HG03196 (cell line): ENCODE measurements around the gene SLC48A1.

Source experiments
- ATAC-seq: cut with Tn5 transposase; IDR thresholded peaks from one replicate; pipeline ENCODE4 v1.9.1; 2021; ENCODE audit not compliant: unreplicated experiment

SLC48A1 gene

DNA sequence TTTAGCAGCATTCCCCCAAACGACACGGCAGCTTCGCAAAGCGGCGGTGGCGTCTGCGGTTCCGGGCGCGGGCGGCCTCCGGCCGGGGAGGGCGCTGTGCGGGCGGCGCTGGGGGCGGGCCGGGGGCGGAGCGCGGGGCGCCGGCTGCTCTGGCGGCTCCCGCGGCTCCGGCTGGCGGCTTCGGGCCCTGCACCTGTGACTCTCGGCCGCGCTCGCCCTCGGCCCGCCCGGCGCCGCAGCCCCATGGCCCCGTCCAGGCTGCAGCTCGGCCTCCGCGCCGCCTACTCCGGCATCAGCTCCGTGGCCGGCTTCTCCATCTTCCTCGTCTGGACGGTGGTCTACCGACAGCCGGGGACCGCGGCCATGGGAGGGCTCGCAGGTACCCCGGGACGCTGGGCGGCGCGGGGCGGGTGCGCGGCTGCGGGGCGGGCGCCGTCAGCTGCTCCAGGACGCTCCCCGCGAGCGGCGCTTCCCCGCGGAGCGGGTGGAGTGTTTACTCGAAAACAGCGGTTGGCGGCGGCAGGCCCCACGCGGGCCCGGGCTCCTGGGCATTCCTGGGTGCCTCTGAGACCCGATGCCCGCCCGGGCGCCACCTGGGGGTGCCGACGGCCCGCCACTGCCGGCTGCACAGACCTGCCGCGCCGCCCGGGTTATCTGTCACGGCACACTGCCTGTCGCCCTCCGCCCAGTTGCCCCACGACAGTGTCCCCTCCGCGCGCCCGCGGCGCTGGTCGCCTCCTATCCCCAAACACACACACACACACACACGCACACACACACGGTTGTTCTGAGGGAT lies at the start of gene SLC48A1:
Gene SLC48A1 (plus strand): TSS at position 177 of the 796 bp plus-strand sequence. CDS start 67 bp downstream, at position 244.
- ATAC-seq: peak; percentile 77

DNA sequence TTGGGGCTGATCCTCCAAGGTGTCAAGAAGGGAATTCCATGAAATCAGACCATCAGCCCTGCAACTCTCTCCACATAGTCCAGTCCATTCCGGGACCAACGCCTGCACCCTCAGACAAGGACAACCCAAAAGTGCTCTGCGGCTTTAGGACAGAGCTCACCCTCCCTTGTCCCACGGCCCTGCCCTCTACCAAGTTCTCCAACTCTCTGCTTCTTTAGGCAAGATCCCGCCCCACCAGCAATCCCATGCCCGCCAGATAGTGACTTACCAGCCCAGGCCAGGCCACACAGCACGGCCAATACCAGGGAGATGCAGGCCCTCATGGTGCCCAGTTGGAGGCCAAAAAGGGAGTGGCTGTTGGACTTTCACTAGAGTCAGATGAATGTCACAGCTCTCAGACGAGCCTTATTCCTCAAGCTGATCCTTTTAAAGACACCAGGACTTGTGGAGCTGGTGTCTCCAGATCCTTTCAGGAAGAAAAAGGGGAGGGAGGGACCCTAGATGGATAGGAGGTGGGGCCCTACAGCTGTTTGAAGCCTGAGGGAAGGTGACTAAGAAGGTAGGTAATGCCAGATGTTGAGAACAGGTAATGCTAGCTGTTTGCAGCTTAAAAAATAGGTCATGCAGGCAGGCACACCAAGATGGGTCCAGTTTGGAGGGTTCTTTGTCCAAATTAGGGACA lies 47.8 kb upstream of the SLC48A1 start, which contains the start of gene ENDOU:
Gene ENDOU (minus strand): TSS at position 400 of the 682 bp plus-strand sequence. CDS start 77 bp downstream, at position 323.
- no peak for ATAC-seq

- peak; percentile 80 for ATAC-seq
Observed at GRCh38 chr12:47725893-47726292, 47.1 kb upstream of the SLC48A1 start.

- no peak for ATAC-seq
Observed at GRCh38 chr12:47729233-47729632, 43.8 kb upstream of the SLC48A1 start.

DNA sequence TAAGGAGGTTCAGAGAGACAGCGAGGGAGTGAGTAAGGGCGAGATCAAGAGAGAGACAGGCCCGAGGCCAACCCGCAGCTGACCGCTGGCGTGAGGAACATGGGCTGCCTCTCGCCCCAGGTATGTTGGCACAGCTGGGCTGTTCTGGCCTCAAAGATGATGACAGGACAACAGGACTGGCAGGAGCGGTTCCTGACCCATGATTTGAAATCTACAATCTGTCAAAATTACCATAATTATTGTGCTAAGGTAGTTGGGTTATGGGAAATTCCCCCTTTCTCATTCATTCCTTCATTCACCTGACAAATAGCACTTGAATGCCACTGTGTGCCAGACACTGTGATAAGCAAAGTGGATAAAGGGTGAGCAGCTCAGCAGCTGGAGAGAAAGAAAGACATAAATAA lies 42.7 kb upstream of the SLC48A1 start:
- ATAC-seq: no peak

DNA sequence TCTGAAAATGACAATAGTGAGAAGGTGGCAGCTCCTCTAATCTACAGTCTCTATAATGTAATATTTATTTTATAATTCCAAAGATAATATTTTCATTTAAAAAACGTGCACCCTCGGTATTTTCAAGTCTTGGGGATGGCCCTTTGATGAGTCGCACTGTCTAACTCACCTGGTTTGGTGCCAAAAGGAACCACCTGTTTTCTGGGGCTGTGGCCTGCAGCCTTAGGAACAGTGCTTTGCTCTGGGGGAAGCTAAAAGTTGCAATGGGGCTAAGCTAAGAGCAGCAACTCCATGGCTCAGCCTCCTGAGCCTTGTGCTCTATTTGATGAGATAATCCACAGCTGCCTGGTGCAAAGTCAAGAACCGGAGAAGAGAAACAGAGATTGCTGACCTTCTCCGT lies 41.3 kb upstream of the SLC48A1 start:
- no peak for ATAC-seq

- no peak for ATAC-seq
Observed at GRCh38 chr12:47732504-47732903, 40.5 kb upstream of the SLC48A1 start.

DNA sequence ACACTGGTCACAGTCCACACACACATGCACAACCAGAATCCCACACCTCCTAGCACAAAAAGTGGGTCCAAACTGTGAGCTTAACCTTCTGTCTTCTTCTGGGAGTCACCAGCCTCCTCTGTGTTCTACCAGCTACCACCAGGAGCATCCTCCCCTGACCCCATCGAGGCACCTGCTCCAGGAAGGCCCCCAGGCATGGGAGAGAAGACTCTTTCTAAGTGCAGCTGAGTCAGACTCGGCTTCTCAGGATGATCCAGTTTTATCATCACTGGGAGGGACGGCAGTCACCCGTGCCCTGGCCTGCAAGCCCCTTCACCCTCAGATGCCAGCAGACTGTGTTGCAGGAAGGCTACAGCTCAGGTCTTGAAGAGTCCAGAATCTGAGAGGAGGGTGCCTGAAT lies 39.9 kb upstream of the SLC48A1 start:
- no peak for ATAC-seq

- ATAC-seq: no peak
Observed at GRCh38 chr12:47734725-47735480, 38.1 kb upstream of the SLC48A1 start.

- no peak for ATAC-seq
Observed at GRCh38 chr12:47735649-47736048, 37.4 kb upstream of the SLC48A1 start.

DNA sequence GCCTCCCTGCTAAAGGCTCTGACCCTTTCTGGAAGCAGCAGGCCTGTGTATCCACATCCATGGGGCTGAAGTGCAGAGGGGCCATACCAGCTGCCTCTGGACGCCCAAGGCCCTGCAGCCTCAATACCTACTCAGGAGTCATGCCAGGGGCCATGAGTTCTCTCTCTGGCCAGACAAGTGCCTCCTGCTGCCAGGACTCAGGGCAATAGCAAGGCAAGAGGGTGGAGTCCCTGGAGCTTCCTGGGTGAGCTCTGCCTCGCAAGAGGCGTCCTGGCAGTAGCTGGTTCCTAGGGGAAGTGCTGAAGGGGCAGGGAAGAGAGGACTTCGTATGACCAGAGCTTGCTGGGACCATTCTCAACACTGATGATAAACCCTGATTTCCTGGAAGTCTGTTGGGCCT lies 36.8 kb upstream of the SLC48A1 start:
- ATAC-seq: no peak

DNA sequence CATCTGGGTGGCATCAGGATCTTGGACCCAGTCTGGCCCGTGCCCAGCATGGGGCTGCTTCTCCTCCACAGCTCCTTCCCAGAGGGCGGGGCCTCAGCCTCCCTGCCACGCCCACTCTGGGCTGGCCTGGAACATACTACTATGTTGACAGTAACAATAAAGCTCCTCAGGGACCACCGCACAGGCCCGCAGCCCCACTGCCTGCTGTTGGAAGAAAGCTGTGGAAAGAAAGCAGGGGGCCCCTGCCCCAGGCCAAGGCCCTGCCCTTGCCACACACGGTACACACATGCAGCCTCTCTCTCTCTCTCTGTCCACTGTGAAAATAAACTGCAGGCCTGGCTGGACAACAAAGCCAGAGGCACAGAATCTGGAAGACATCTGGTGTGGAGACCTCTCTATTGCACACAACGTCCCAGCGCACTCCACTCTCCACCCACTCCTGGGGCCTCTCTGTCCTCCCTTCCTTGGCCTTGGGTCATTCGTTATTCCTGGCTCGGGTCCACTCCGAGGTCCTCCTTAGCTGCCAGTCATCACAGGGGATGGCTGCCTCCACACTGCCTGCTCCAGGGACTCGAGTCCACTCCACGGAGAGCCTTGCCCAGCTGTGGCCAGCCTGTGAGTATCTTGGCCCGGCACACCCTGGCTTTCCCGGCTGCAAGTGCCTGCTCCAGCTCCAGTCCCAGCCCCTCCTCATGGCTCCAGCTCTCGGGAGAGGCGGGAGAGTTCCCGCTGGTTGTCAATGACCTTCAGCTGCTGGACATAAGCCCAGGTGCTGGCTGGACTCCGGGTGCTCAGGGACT lies 36.0 kb upstream of the SLC48A1 start:
- ATAC-seq: no peak

GRCh38 chr12:47737936-47738594 lies 35.0 kb upstream of the SLC48A1 start:
- no peak for ATAC-seq

DNA sequence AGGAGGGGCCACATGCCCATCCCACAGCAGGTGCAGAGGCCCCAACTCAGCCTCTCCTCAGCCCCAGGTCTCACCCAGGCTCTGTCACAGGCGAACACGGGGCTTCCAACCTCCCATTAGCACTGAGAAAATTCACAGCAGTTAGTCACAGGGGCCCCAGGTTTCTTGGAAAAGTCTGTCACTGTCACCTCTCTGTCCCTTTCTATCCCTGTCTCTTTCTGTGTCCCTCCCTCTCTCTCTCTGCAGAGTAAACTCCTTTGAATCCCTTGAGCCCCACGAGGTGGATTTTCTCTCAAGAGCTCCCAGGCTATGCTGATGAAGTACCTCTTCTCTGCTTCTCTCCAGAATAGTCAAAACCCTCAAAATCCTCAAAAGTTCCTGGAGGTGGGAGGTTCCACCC lies 33.7 kb upstream of the SLC48A1 start:
- no peak for ATAC-seq

GRCh38 chr12:47739979-47740378 lies 33.1 kb upstream of the SLC48A1 start:
- ATAC-seq: peak; percentile 49

DNA sequence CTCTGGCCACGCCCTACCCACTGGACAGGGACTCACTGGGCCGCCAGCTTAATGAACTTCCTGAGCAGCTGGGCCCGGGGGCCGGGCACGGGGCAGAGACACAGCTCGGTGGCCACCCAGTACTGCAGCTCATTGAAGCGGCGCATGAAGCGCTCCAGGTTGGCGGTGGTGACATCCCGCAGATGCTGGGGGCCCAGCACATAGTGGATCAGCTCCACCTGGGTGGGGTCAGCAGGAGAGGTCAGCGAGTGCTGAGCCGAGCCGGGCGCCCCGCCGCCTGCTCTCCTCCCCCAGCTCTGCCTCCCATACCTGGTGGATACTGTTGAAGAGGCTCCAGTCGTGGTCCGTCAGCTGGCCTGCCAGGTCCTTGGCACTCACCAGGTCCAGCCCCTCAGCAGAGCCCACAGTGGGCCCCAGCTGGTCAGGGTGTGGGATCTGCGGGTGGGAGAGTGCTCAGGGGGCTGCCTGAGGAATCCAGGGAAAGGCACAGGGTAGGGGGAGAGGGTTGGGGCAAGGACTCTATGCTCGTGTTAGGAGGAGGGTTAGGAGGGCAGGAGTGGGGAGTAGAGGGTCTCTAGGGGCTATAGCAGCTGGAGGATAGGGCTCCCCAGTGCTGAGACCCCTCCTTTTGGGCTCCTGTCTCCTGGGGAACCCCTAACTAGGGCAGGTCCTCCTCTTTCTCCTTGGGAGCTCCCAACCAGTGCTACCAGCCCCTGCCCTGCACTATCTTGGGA lies 32.3 kb upstream of the SLC48A1 start:
- ATAC-seq: peak; percentile 48

GRCh38 chr12:47741340-47741703 lies 31.7 kb upstream of the SLC48A1 start:
- ATAC-seq: peak; percentile 34

- no peak for ATAC-seq
Observed at GRCh38 chr12:47742253-47742825, 30.7 kb upstream of the SLC48A1 start.

GRCh38 chr12:47743311-47743860 lies 29.7 kb upstream of the SLC48A1 start:
- ATAC-seq: no peak
